NCI-H1048 (cell line): ENCODE data around the gene FAM118B.

Experiments used
- DNase-seq: peaks from one replicate; lab custom pipeline; 2025; lab: John Stamatoyannopoulos, UW

FAM118B gene

GRCh38 chr11:126211236-126212088 is at the start of gene FAM118B, which contains the start of gene RPUSD4:
FAM118B (plus strand) TSS chr11:126211782; CDS start chr11:126235002, 23,220 bp downstream.
RPUSD4 (minus strand) TSS chr11:126211650; CDS start chr11:126211638, 12 bp downstream.
- peak; percentile 81 for DNase-seq

- DNase-seq: no peak
Observed at GRCh38 chr11:126162306-126163030, 49.1 kb upstream of the FAM118B start.

GRCh38 chr11:126163074-126163700 is 48.4 kb upstream of the FAM118B start:
- no peak for DNase-seq

GRCh38 chr11:126163779-126164178 is 47.8 kb upstream of the FAM118B start:
- no peak for DNase-seq

GRCh38 chr11:126164781-126165180 is 46.8 kb upstream of the FAM118B start:
- DNase-seq: no peak

- no peak for DNase-seq
Observed at GRCh38 chr11:126165311-126165720, 46.3 kb upstream of the FAM118B start.

- DNase-seq: no peak
Observed at GRCh38 chr11:126165757-126166156, 45.8 kb upstream of the FAM118B start.

- no peak for DNase-seq
Observed at GRCh38 chr11:126166413-126166812, 45.2 kb upstream of the FAM118B start.

- no peak for DNase-seq
Observed at GRCh38 chr11:126167488-126167887, 44.1 kb upstream of the FAM118B start.

GRCh38 chr11:126169291-126169690 is 42.3 kb upstream of the FAM118B start:
- DNase-seq: no peak

GRCh38 chr11:126172596-126173038 is 39.0 kb upstream of the FAM118B start:
- DNase-seq: no peak

GRCh38 chr11:126173257-126173656 is 38.3 kb upstream of the FAM118B start:
- DNase-seq: no peak

- DNase-seq: no peak
Observed at GRCh38 chr11:126174816-126175215, 36.8 kb upstream of the FAM118B start.

- DNase-seq: no peak
Observed at GRCh38 chr11:126175393-126175792, 36.2 kb upstream of the FAM118B start.

- no peak for DNase-seq
Observed at GRCh38 chr11:126176853-126177470, 34.6 kb upstream of the FAM118B start.

- DNase-seq: no peak
Observed at GRCh38 chr11:126181939-126182730, 29.4 kb upstream of the FAM118B start.

- DNase-seq: no peak
Observed at GRCh38 chr11:126182787-126183445, 28.7 kb upstream of the FAM118B start.

GRCh38 chr11:126185259-126186024 is 26.1 kb upstream of the FAM118B start:
- DNase-seq: no peak

GRCh38 chr11:126186025-126186698 is 25.4 kb upstream of the FAM118B start:
- no peak for DNase-seq
